ENCODE data around the gene NME7. TPM values are rescaled to one million over a fixed set of nuclear protein-coding genes. Genes with fewer than 3 reads are reported as not detected.

The NME7 gene
- total RNA-seq, 6 experiments from 2014 or later = 2.0 to 6.5 (median 5.3) TPM

DNA sequence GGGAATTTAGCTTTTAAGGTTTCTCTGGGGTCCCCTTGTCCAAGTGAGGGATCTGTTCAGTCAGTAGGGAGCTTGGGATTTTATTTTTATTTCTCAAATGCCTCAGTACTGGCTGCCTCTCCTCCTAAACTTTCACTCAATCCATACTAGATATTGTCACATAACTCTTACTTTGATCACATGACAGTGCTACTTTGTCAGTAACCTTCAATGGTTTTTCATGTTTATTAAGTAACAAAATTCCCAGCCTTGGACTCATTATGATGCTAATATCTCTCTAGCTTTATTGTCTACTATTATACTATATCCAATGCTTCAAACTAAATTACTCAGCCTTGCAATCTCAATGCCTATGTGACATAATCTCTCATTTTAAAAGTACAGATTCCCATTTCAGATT, 163.4 kb downstream of the NME7 start:
- Histone ChIP-seq H3K9me3 (no peaks in the 10 kb centered on the region), H3K4me3 (no peak overlapping the region), H3K27ac (no peak overlapping the region), H3K27me3 (no peaks in the 10 kb centered on the region), H3K36me3 (no peaks in the 10 kb centered on the region), H3K4me1 (no peaks in the 10 kb centered on the region)
- no peak for ATAC-seq
- no peak for DNase-seq
- TF ChIP-seq, protein P1, sequence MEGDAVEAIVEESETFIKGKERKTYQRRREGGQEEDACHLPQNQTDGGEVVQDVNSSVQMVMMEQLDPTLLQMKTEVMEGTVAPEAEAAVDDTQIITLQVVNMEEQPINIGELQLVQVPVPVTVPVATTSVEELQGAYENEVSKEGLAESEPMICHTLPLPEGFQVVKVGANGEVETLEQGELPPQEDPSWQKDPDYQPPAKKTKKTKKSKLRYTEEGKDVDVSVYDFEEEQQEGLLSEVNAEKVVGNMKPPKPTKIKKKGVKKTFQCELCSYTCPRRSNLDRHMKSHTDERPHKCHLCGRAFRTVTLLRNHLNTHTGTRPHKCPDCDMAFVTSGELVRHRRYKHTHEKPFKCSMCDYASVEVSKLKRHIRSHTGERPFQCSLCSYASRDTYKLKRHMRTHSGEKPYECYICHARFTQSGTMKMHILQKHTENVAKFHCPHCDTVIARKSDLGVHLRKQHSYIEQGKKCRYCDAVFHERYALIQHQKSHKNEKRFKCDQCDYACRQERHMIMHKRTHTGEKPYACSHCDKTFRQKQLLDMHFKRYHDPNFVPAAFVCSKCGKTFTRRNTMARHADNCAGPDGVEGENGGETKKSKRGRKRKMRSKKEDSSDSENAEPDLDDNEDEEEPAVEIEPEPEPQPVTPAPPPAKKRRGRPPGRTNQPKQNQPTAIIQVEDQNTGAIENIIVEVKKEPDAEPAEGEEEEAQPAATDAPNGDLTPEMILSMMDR (IDR thresholded peaks at IDR 0.05) = no peak
- TF ChIP-seq POLR2A (IDR thresholded peaks at IDR 0.05) = no peak
- intact Hi-C loops (cut with DNase I) = no loop called here

DNA sequence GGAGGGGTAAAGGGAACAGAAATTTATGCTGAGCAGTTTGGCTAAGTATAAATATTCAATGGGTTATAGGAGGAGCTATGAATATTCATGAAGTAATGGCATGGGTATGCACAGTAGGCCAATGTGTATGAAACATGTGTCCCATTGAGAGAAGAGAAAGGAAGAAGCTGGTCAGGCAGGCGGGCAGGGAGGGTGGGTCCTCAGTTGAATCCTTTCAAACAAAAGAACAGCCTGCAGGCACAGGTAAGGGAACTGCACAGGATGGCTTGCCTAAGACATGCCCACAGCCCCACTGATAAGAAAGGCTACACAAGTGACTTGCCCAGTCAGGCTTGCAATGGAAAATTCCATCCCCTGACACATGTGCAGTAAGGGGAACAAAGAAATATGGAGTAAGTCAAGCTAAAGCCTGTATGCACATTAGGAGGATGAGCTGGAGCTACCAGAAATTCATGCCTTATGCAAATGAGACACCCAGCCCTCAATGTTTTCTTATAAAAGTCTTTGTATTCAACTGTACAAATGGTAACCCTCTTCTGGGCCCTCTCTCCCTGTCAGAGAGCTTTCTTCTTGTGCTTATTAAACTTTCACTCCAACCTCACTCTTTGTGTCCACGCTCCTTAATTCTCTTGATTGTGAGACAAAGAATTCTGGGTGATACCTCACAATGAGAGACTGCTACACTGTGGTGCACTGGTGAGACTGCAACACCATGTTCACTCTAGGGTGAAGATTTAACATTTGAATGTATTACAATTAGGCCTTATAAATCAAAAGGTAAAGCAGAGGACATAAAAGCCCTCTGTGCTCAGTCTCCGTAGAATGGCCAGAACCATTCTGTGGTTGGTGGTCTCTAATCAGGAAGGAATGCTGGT, 164.6 kb downstream of the NME7 start:
- TF ChIP-seq, protein P1 (IDR thresholded peaks at IDR 0.05) = no peak
- TF ChIP-seq POLR2A (IDR thresholded peaks at IDR 0.05) = no peak
- ATAC-seq = no peak
- DNase-seq = no peak
- H3K4me3 ChIP-seq = no peak overlapping the region
- H3K36me3 ChIP-seq = no peaks in the 10 kb centered on the region
- intact Hi-C loops (cut with DNase I) = no loop called here
- H3K4me1 ChIP-seq = no peaks in the 10 kb centered on the region
- H3K9me3 ChIP-seq = no peaks in the 10 kb centered on the region
- H3K27ac ChIP-seq = no peak overlapping the region
- H3K27me3 ChIP-seq = no peaks in the 10 kb centered on the region
- WGBS (ENCODE audit: insufficient coverage, low coverage, low lambda C conversion rate, missing lambda C conversion rate) = 86% methylated on average over 3 of the region's 3 CpGs

DNA sequence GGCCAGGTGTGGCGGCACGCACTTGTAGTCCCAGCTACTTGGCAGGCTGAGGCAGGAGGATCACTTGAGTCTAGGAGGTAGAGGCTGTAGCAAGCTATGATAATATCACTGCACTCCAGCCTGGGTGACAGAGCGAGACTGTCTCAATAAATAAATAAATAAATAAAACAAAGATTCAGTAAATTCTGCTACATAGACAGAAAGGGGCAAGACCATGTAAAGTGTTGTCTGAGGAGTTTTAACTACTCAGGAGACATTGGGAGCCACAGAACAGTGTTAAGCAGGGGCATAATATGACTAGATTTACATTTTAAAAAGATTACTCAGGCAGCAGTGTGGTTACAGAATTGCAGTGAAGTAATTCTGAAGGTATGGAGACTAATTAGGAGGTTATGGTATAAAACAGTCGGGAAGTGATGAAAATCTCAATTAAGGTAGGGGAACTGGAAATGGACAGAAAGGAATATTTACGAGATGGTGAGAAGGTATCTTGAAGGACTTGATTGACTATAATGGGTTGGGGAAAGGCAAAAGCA, 166.4 kb downstream of the NME7 start:
- 99% methylated on average over 5 of the region's 5 CpGs for WGBS (ENCODE audit: insufficient coverage, low coverage, low lambda C conversion rate, missing lambda C conversion rate)
- H3K27me3 ChIP-seq = no peaks in the 10 kb centered on the region
- ATAC-seq (no peak), DNase-seq (no peak)
- H3K36me3 ChIP-seq = no peaks in the 10 kb centered on the region
- no peaks in the 10 kb centered on the region for H3K4me1 ChIP-seq
- H3K9me3 ChIP-seq = no peaks in the 10 kb centered on the region
- intact Hi-C loops (cut with DNase I) = no loop called here
- TF ChIP-seq, protein P1 (IDR thresholded peaks at IDR 0.05) = no peak
- H3K4me3 ChIP-seq = no peak overlapping the region
- no peak overlapping the region for H3K27ac ChIP-seq

DNA sequence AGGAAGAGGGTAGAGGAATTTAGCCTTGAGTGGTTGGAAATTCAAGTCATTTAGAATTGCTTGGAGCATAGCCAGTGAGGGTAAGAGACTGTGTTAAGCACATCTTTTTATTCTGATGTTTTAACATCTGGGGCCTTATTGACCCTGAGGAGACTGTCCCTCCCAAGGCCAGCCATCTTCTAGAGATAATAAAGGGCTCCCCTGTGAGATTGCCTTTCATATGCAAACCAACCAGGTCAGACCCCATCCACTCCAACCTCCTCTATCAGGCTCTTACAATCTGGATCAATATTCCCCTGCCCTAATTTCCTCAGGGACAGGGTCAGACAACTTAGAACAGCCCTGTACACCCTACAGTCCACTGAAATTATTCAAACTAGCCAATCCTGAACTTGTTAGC, 167.3 kb downstream of the NME7 start:
- no peaks in the 10 kb centered on the region for H3K27me3 ChIP-seq
- H3K36me3 ChIP-seq = no peaks in the 10 kb centered on the region
- no peaks in the 10 kb centered on the region for H3K9me3 ChIP-seq
- DNase-seq = no peak
- intact Hi-C loops (cut with DNase I) = no loop called here
- TF ChIP-seq POLR2A (IDR thresholded peaks at IDR 0.05) = no peak
- TF ChIP-seq, protein P1 (IDR thresholded peaks at IDR 0.05) = no peak
- H3K4me1 ChIP-seq = no peaks in the 10 kb centered on the region
- H3K27ac ChIP-seq = no peak overlapping the region
- ATAC-seq = no peak
- no peak overlapping the region for H3K4me3 ChIP-seq
